Amniotic stem cell (primary cell): Measurements from ENCODE around the gene PRDM11.
"Not testable (repeated sequence)": the region's sequence is repeated elsewhere in the genome, so short reads cannot be mapped to it uniquely, and the experiment has no call there.

ENCODE experiments used
- DNase-seq: peaks from one replicate; lab custom pipeline; 2025; lab: John Stamatoyannopoulos, UW

PRDM11 gene

DNA sequence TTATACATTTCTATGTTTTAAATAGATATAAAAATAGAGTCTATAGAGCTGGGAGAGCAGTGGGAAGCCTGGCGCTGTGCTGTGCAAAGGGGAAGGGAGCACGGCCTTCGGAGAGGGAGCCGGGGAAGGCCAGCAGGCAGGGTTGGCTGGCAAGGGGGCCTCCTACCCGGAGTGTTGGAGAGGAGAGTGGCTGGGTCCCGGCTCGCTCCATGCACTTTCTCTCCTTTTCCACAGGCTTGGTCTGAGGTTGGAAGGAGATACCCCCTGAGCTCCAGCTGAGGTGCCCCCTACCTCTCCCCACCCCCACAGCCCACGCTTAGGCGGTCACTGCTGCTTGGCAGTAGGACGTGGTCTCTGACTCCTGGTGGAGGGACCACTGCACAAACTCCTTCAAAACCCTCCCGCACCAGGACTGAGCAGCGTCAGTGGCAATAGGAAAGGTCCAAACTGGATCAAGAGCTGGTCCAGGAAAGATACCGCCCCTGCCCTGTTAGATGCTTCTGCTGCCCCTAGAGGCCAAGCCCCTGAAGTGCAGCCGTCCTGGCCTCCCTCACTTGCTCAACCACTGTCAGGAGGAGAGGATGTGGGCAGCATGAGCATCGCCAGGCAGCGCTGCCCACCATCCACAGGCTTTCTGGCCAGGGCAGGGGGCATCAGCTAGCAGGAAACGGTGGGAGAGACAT, 86.8 kb downstream of the PRDM11 start:
- no peak for DNase-seq

DNA sequence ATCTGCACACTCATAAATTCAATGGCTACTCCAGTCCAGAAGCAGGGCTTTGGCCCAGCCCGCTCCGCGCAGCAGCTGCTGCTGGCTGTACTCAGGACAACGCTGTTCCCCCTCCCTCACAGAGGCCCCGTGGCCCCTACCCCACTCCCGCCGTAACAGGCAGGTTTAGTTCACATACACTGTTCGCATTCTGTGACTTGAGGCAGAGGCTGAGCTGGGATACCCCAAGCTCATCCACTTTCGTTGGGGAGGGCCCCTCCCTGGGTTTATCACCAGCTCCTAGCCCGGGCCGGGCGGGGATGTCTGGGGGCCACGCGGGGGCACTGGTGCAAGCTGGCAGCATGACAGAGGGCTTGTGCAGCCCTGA, 87.3 kb downstream of the PRDM11 start:
- no peak for DNase-seq

GRCh38 chr11:45234306-45235006, 88.0 kb downstream of the PRDM11 start:
- DNase-seq: no peak

DNA sequence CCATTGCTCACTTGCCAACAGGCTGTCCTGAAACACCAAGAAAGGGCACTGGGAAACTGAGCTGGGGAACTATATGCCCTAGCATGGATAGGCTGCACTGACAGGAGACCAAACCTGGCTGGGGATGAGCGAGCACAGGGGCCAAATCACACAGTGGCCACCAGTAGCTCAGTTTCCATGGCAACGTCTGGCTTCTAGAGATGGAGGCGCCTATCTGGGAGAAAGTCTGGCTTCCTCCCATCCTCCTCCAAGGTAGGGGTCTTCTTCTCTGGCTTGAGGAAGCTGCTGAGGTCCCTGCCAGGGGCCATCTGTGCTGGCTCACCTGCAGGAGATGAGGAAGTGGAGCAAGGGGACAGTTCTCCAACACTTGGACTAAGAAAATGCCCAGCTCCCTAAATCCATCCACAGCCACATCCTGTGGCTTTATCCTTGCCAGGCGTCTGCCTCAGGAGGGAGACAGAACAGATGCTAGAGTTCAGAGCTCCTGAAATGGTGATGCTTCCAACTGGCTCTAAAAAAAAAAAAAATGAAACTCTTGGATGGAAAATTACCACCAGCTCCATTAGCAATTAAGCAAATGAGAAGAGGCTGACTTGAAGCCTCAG, 91.4 kb downstream of the PRDM11 start:
- DNase-seq: no peak

- DNase-seq: peak; percentile 19
Measured at GRCh38 chr11:45238724-45239123, 92.3 kb downstream of the PRDM11 start.

DNA sequence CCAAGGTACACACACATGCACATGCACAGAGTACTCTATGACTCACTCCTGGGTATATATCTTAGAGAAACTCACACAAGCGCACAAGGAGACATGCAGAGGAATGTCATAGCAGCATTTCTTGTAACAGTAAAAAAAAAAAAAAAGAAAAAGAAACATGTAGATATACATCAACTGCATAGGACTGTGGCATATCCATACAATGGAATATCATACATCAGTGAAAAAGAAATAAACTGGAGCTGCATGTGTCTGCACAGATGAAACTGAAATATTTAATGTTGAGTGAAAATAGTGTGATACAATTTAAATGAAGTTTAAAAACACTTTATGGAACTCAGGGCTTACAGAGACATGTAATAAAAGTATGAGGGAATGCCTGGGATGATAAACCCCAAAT, 93.3 kb downstream of the PRDM11 start:
- DNase-seq: no peak

DNA sequence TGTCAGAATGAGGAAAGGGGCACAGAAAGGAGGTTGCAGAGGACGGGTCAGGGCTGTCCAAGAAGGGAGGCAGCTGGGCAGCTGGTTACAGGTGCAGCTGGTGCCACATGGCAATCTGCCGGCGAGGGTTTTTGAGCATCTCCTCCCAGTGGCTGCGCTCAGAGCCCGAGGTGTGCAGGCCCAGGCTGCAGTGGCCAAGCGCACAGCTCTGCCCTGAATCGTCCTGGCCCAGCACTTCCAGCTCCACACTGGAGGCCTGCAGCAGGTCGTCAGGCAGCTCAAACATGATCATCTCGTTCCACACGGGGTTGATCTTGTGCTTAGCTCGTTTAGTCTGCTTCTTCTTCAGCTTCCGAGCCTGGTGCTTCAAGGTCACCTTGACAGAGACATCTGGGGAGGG, 97.5 kb downstream of the PRDM11 start:
- no peak for DNase-seq

GRCh38 chr11:45245218-45246045, 99.0 kb downstream of the PRDM11 start:
- no peak for DNase-seq

GRCh38 chr11:45246241-45246640, 99.8 kb downstream of the PRDM11 start:
- DNase-seq: no peak

GRCh38 chr11:45247433-45247832, 101.0 kb downstream of the PRDM11 start:
- no peak for DNase-seq

DNA sequence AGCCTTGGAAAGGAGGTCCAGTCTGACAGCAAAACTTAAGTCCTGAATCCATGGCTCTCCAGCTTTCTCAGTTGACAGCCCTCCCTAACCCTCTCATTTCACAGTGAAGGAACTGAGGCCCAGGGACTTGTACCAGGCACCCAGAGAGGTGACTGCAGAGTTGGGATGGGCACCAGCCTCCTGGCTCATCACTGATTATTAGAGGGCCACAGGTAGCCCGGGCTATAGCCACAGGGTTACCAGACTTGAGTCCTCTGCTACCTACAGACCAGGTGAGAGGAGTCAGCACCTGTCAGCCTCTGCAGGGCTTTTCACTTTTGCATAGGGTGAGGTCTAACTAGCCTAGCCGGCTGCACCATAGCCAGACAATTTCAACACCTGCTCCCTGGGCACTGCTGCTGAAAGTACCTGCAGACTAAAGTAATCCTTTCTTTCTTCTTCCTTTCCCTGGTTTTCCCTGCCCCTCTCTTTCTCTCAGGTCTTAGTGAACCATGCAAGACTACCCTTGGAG, 102.1 kb downstream of the PRDM11 start:
- no peak for DNase-seq

DNA sequence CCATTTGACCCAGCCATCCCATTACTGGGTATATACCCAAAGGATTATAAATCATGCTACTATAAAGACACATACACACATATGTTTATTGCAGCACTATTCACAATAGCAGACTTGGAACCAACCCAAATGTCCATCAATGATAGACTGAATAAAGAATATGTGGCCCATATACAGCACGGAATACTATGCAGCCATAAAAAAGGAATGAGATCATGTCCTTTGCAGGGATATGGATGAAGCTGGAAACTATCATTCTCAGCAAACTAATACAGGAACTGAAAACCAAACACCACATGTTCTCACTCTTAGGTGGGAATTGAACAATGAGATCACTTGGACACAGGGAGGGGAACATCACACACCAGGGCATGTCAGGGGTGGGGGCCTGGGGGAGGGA, 102.9 kb downstream of the PRDM11 start:
- DNase-seq: not testable (repeated sequence)

- no peak for DNase-seq
Measured at GRCh38 chr11:45250035-45250718, 103.7 kb downstream of the PRDM11 start.

DNA sequence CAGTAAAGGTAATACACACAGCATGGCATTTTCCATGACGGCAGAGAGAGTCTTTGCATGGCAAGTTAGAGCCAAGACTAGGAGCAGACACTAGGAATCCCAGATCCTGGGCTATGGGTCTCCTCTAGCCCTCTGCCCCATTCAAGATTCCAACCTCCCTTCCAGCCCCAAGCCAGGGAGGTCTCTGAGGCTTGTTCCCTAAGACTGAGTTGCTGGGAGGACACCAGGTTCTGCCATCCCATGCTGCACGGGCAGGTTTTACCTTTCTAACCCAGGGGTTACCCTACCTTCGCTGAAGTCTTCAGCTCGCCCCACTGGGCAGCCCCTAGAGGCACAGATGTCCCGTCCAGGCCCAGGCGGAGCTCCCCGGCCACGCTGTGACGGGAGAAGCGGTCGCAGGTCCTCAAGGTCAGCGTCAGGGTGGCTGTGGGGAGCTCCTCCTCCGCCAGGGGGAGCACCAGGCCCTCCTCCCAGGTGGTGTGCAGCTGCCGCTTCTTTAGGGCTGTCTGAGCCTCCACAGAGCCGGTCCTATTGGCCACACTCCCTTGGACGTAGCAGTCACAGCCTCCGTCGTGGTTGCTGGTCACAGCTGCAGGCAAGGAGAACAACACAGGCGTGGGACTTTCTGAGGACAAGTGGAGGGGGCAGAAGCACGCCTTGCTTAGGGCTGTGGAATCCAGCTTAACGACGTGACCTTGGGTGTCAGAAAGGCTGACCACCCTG, 105.9 kb downstream of the PRDM11 start:
- no peak for DNase-seq

DNA sequence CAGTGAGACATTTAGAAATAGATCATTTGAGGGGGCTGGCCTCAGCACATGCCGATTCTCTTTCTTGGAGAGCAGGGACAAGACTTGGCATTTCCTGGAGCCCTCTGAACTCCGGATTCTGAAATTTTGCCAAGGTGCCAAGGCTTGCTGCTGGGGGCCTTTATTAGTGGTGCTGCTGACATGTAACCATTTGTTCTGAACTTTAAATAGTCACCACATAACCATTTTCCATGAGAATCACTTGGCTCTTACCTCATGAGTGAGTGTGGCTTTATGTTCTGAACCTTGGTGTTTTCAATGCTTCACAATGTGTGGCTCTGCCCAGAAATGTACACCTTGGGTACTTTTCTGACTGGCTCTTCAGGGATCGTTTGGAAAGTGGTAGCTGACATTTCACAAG, 106.4 kb downstream of the PRDM11 start:
- DNase-seq: no peak

GRCh38 chr11:45253640-45254039, 107.2 kb downstream of the PRDM11 start:
- no peak for DNase-seq

DNA sequence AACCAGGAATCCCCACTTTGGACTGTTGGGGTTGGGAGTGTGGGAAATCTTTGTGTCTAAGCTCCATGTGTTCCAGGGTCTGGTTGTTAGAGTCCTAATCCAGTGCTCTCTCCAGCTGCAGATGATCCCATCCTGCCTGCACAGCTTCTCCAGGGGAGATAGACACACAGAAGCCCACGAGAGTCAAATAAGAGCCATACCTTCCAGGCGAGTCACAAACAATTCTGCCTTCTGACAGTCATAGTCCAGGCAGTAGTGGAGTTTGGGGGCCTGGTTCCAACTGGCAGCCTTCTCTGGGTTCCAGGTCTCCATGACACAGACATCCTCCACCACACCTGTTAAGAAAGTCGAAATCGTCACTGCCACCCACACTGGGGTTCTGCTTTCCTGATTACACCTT, 107.6 kb downstream of the PRDM11 start:
- no peak for DNase-seq

- no peak for DNase-seq
Measured at GRCh38 chr11:45258982-45259530, 112.6 kb downstream of the PRDM11 start.

DNA sequence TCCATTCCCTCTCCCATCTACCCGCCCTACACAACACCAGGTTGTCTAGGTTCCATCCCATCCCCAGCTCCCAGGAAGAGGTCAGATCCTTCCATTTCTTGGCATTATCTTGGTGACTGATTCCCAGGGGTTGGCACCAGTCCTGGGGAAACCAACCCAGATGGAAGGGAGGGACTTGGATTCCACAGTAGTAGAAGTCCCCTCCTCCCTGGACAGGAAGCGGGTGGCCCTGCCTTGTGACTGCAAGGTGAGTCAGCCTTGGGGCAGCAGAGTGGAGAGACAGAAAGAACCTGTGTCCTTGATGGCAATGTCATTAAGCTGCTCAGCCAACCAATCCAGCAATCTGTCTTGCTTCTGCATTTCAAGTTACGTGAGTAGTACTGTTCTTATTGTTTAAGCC, 113.2 kb downstream of the PRDM11 start:
- no peak for DNase-seq

GRCh38 chr11:45260071-45260470, 113.6 kb downstream of the PRDM11 start:
- DNase-seq: no peak

DNA sequence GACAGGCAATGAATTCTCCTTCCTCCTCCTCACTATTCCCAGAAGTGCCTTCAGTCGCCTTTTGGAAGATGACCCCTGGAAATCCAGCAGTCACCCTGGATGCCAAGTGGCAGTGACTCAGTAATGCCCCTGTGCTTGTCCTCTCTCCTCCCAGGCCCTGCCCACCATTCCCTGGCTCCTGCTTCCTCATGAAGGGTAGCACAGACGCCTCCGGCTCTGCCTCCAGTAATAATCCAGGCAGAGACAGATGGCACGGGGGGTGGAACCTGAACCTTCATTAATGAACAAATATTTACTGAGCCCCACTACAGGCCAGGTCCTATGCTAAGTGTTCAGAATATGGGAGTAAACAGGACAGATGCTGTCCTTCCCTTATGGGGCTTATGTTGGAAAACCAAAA, 116.5 kb downstream of the PRDM11 start:
- no peak for DNase-seq
